ENCODE measurements around the gene RNF212. TPM values are rescaled to one million over a fixed set of nuclear protein-coding genes. Genes with fewer than 3 reads are reported as not detected.
A peak's percentile ranks its signal among the peaks of the same experiment; 100 is the strongest.

RNF212 gene
- total RNA-seq, 2 donors from 2014 or later: 2.1 to 2.6 TPM

DNA sequence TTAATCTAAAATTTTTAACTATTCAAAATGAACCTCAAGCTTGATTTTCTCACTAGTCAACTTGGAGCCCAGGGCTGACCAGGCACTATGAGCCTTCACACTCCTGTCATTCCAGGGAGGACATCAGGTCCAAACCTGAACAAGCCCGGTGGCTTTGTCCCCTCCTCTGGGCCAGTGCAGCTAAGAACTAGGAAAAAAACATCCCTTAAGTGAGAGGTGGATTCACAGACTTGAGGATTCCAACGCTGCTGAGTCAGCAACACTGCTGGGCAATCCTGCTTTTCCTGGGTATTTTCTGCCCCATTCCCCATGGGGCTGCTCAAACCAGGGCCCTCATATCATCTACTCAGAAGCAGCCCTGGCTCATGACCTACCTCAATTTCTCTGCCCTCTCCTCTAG, 4.0 kb downstream of the RNF212 start:
- Mint-ChIP-seq H3K4me1 (peaks cover 18% of the 10 kb centered on the region), H3K36me3 (ENCODE audit: low read depth) (peaks cover 8% of the 10 kb centered on the region), H3K27ac (peak overlapping the region; percentile 11), H3K4me3 (no peak overlapping the region), H3K27me3 (peaks cover 33% of the 10 kb centered on the region)
- H3K9me3 ChIP-seq (ENCODE audit: control insufficient read depth, low read length, poor library complexity, severe bottlenecking): no peaks in the 10 kb centered on the region
- DNase-seq (no peak), ATAC-seq (no peak)

DNA sequence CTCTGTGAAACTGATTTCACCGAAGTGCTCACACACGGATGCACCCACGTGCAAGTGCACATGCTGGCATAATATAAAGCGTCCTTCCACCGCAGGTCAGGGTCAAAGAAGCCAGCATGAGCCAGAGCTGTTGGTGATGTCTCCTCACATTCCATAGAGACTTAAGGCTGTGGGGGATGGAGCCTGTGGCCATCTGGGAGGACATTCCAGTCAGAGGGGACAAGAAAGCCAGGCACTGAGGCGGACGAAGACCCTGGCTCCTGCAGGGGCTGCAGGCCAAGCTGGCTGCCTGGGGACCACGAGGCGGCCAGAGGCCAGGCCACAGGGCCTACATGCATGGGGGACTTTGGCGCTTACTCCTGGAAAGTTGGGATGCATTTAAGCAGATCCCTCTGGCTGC, 7.7 kb downstream of the RNF212 start:
- H3K4me1 Mint-ChIP-seq: peaks cover 10% of the 10 kb centered on the region

DNA sequence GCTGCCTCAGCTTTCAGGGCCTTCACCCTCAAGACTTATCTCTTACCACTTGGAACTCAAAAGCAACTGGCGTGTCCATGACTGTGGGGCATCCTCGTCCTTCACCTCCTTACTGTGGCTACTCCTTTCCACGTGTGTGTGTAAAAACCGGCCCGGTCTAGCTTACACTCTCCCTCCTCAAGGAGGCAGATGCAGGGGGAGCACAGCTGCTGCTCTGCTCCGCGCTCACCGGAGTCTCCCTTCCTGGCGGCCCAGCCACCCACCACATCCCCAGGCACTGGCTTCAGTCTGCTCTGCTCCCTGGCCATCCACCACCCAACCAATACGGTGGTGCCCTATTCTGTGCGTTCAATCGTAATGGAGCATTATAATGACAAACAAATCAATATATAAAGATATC, 8.3 kb downstream of the RNF212 start:
- H3K9me3 ChIP-seq (ENCODE audit: control insufficient read depth, low read length, poor library complexity, severe bottlenecking): no peaks in the 10 kb centered on the region
- Mint-ChIP-seq H3K27ac (peak overlapping the region; percentile 32), H3K4me3 (no peak overlapping the region), H3K36me3 (ENCODE audit: low read depth) (peaks cover under 1% of the 10 kb centered on the region), H3K27me3 (peaks cover 24% of the 10 kb centered on the region), H3K4me1 (peaks cover 6% of the 10 kb centered on the region)
- DNase-seq: no peak
- ATAC-seq: no peak

More for the DNA sequence above, 7.7 kb downstream of the RNF212 start:
- ATAC-seq (no peak), DNase-seq (no peak)
- H3K36me3 Mint-ChIP-seq (ENCODE audit: low read depth): peaks cover 3% of the 10 kb centered on the region
- H3K4me3 Mint-ChIP-seq: no peak overlapping the region
- H3K27ac Mint-ChIP-seq: peak overlapping the region; percentile 32
- H3K9me3 ChIP-seq (ENCODE audit: control insufficient read depth, low read length, poor library complexity, severe bottlenecking): no peaks in the 10 kb centered on the region
- peaks cover 29% of the 10 kb centered on the region for H3K27me3 Mint-ChIP-seq

DNA sequence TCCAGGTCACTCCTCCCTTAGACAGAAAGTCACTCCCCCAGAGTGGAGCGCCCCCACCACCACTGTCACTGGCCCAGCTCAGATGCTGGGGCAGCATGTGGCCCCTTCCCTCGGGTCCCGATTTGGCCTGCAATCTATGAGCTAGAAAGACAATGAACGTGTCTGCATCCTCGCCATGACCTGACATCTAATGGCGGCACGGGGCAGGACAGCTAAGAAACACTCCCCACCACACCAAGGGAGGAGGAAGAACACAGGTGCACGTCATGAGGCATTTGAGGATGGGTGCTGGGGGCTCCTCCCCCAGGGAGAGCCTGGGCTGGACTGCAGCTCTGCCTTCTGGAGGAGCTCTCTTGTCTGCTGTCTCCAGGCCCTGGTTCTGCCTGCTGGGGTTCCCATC, 8.7 kb downstream of the RNF212 start:
- ATAC-seq: no peak
- Mint-ChIP-seq H3K4me3 (no peak overlapping the region), H3K4me1 (peaks cover 2% of the 10 kb centered on the region), H3K27me3 (peaks cover 19% of the 10 kb centered on the region), H3K27ac (no peak overlapping the region), H3K36me3 (ENCODE audit: low read depth) (no peaks in the 10 kb centered on the region)
- H3K9me3 ChIP-seq (ENCODE audit: control insufficient read depth, low read length, poor library complexity, severe bottlenecking): no peaks in the 10 kb centered on the region
- DNase-seq: no peak

DNA sequence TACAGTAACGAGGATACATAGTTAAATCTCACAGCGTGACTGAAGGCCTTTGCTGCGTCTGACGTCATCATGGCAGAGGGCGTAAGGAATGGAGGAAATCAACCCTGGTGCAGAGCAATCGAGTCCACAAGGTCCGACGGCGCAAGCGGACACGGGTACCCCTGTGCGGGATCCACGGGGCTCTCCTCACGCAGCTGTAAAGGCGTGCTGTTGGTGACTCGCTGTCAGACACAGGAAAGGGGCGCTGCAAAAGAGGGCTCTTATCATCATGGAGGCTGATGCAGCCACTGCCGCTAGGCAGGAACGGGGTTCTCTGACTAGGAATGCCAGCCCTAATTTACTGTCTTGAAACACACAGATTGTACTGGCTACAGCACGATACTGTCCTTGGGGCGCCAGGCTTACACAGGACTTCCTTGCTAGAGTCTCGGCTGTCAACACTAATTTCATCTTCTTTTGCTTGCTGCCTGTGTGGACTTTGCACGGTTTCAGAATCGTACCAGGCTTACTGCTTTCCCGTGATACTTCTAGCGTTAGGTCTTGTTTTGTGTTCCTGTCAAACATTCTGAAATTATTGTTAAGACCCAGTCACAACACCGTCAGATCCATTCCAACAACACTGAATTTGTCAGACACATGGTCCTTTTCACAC, 13.6 kb downstream of the RNF212 start:
- peaks cover 15% of the 10 kb centered on the region for H3K27me3 Mint-ChIP-seq
- H3K4me3 Mint-ChIP-seq: no peak overlapping the region
- no peaks in the 10 kb centered on the region for H3K36me3 Mint-ChIP-seq (ENCODE audit: low read depth)
- H3K9me3 ChIP-seq (ENCODE audit: control insufficient read depth, low read length, poor library complexity, severe bottlenecking): no peaks in the 10 kb centered on the region
- ATAC-seq (no peak), DNase-seq (no peak)
- H3K27ac Mint-ChIP-seq: no peak overlapping the region
- H3K4me1 Mint-ChIP-seq: no peaks in the 10 kb centered on the region

DNA sequence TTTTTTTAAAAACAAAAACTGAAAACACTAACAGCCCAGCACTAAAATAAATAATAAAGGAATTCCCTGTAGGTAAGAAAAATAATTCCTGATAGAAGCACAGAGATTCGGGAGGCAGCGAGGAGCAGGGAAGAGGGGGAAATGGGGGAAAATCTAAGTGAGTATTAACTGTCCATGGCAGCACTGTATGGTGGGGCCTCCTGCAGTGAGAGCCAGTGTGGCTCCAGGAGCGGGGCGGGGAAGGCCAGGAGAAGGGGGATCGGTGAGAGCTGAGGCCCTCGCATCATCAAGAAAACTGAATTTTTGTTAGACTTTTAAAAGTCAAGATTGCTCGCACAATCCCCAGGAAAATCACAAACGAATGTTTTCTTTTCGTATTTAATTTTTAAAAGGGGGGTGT, 14.1 kb downstream of the RNF212 start:
- no peak for ATAC-seq
- no peak for DNase-seq
- Mint-ChIP-seq H3K4me1 (no peaks in the 10 kb centered on the region), H3K27ac (no peak overlapping the region), H3K36me3 (ENCODE audit: low read depth) (no peaks in the 10 kb centered on the region), H3K27me3 (peaks cover 15% of the 10 kb centered on the region), H3K4me3 (no peak overlapping the region)
- H3K9me3 ChIP-seq (ENCODE audit: control insufficient read depth, low read length, poor library complexity, severe bottlenecking): no peaks in the 10 kb centered on the region

DNA sequence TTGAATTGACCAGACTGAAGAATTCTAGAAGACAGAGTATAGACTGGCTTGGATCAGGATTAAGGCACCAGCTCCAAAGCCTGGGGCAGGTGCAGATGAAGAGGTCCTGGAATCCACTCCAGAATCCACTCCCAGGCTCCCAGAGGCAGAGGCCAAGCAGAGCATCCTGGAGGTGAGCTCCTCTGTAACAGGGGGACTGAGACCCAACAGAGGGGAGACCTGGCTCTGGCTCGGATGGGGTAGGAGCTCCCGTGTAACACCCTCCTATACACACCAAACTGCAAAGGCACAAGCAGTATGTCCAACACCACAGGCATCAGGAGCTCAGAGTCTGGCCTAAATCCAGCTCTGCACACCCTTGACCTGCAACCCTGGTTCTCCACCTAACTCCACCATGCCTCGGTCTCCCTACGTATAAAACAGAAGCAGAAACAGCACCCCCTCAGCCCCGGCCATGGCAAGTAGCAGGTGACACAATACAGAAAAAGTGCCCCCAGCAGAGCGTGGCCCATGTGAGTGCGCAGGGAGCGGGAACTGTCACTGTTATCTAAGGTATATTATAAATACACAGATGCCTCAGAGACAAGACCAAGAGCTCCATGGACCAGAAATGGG, 14.9 kb downstream of the RNF212 start:
- no peak overlapping the region for H3K4me3 Mint-ChIP-seq
- no peaks in the 10 kb centered on the region for H3K36me3 Mint-ChIP-seq (ENCODE audit: low read depth)
- H3K27me3 Mint-ChIP-seq: peaks cover 15% of the 10 kb centered on the region
- no peak overlapping the region for H3K27ac Mint-ChIP-seq
- no peaks in the 10 kb centered on the region for H3K9me3 ChIP-seq (ENCODE audit: control insufficient read depth, low read length, poor library complexity, severe bottlenecking)
- no peak for DNase-seq
- H3K4me1 Mint-ChIP-seq: no peaks in the 10 kb centered on the region
- ATAC-seq: no peak

DNA sequence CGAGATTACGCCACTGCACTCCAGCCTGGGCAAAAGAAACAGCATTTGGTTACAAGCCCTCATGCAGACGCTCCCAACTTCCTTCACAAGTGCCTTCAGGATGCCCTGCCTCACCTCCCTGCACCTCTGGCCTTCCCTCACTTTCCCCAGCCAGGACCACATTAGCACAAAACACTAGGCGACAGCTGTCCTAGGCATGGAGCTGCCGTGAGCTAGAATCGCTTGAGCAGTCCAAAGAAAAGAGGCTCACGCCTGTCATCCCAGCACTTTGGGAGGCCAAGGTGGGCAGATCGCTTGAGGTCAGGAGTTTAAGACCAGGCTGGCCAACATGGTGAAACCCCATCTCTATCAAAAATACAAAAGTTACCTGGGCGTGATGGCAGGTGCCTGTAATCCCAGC, 15.8 kb downstream of the RNF212 start:
- peaks cover 18% of the 10 kb centered on the region for H3K27me3 Mint-ChIP-seq
- H3K4me3 Mint-ChIP-seq: no peak overlapping the region
- H3K9me3 ChIP-seq (ENCODE audit: control insufficient read depth, low read length, poor library complexity, severe bottlenecking): no peaks in the 10 kb centered on the region
- no peak overlapping the region for H3K27ac Mint-ChIP-seq
- no peaks in the 10 kb centered on the region for H3K36me3 Mint-ChIP-seq (ENCODE audit: low read depth)
- DNase-seq: no peak
- ATAC-seq: no peak
- H3K4me1 Mint-ChIP-seq: no peaks in the 10 kb centered on the region

DNA sequence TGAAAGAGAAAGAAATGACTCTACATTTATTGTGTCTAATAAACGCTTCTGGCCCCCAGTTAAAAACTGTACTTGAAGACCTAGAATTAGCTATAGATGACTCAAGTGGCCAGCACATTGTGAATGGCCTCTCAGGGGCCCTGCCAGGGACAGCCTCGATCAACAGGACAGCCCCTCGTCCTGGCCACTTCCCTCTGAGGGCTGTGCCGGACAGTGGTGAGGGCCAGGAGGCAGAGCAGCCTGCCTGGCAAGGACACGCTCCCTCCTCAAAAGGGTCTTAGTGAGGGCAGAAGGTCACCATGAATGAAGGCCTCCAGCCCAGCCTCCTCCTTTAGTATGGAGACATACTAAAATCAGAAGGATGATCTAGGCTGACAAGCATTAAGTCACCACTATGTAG, 16.5 kb downstream of the RNF212 start:
- ATAC-seq (no peak), DNase-seq (no peak)
- H3K36me3 Mint-ChIP-seq (ENCODE audit: low read depth): no peaks in the 10 kb centered on the region
- H3K4me1 Mint-ChIP-seq: no peaks in the 10 kb centered on the region
- H3K9me3 ChIP-seq (ENCODE audit: control insufficient read depth, low read length, poor library complexity, severe bottlenecking): no peaks in the 10 kb centered on the region
- H3K4me3 Mint-ChIP-seq: no peak overlapping the region
- no peak overlapping the region for H3K27ac Mint-ChIP-seq
- peaks cover 20% of the 10 kb centered on the region for H3K27me3 Mint-ChIP-seq

DNA sequence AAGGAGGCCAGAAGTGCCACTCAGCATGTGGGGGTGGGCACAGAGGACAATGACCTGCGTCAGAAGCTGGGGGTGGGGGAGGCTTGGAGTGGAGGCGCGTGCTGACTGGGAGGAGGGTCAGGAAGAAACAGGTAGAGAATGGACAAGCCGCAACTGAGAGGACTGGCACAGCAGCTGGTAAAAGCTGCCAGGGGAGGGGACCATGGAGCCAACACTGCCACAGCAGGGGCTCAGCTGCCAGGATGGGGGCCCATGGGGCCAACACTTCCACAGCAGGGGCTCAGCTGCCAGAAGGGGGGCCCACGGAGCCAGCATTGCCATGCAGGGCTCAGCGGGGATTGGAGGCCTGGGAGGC, 19.1 kb downstream of the RNF212 start:
- no peaks in the 10 kb centered on the region for H3K4me1 Mint-ChIP-seq
- H3K27ac Mint-ChIP-seq: no peak overlapping the region
- no peak for DNase-seq
- peaks cover 9% of the 10 kb centered on the region for H3K27me3 Mint-ChIP-seq
- no peak overlapping the region for H3K4me3 Mint-ChIP-seq
- no peaks in the 10 kb centered on the region for H3K36me3 Mint-ChIP-seq (ENCODE audit: low read depth)
- ATAC-seq: no peak
- H3K9me3 ChIP-seq (ENCODE audit: control insufficient read depth, low read length, poor library complexity, severe bottlenecking): no peaks in the 10 kb centered on the region

DNA sequence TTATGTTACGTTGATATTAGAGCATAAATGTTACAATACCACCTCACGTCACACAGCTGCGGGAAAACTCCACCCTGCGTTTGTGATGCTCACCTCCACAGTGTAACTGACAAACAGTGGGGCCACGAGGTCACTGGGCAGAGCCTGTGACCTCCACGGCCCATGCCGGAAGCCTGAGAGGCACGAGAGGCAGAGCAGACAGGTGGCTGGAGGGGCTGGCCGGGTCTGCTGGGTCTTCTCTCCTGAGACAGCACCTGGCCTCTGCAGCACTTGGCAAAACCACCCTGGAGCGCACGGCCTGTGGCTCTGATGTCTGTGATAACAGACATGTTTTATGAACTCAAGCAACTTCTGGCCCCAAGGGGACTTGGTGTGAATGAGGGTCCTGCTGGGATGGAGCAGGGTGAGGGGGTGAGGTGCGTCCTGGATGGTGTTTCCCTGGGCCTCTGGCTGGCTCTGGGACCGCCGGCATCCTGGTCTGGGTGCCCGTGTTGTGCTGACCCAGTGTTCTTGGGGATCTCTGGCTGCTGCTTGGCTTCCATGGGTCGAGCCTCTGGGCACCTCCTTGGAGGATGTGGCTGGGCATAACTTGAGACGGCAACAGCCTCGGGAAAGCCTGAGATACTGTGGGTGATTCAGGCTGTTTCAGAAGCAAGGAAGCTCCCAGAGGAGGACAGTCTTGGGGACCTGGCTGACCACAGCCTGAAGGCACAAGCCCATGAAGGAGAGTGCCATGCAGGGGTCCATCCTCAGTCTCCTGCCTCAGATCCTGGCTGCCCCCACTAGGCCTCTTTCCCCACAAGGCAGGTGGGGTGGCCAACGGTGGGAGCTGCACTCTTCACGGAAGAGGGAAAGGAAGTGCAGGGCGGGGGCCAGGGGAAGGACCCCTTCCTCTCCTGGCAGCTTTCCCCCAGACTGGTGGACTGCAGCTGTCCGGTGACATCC, 19.7 kb downstream of the RNF212 start:
- Mint-ChIP-seq H3K36me3 (ENCODE audit: low read depth) (no peaks in the 10 kb centered on the region), H3K27me3 (peaks cover 9% of the 10 kb centered on the region), H3K27ac (no peak overlapping the region), H3K4me1 (no peaks in the 10 kb centered on the region), H3K4me3 (no peak overlapping the region)
- DNase-seq (no peak), ATAC-seq (no peak)
- peaks cover 3% of the 10 kb centered on the region for H3K9me3 ChIP-seq (ENCODE audit: control insufficient read depth, low read length, poor library complexity, severe bottlenecking)

DNA sequence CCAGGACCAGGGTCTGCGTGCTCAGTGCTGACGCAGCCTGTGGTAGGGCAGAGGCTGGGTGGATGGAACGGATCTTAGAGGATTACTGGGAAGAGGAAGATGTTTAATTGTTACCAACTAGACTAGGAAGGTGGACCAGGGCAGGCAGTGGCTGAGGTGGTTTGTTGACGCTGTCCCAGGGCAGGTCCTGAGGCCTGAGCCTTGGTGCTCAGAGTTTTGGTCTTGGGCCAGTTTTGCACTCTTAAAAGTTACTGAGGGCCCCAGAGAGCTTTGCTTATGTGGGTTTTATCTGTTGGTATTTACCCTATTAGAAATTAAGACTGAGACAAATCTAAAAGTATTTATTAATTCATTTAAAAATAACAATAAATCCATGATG, 20.4 kb downstream of the RNF212 start:
- ATAC-seq (no peak), DNase-seq (no peak)
- no peak overlapping the region for H3K27ac Mint-ChIP-seq
- peaks cover 9% of the 10 kb centered on the region for H3K27me3 Mint-ChIP-seq
- no peaks in the 10 kb centered on the region for H3K4me1 Mint-ChIP-seq
- H3K4me3 Mint-ChIP-seq: no peak overlapping the region
- H3K36me3 Mint-ChIP-seq (ENCODE audit: low read depth): no peaks in the 10 kb centered on the region
- peaks cover 3% of the 10 kb centered on the region for H3K9me3 ChIP-seq (ENCODE audit: control insufficient read depth, low read length, poor library complexity, severe bottlenecking)

DNA sequence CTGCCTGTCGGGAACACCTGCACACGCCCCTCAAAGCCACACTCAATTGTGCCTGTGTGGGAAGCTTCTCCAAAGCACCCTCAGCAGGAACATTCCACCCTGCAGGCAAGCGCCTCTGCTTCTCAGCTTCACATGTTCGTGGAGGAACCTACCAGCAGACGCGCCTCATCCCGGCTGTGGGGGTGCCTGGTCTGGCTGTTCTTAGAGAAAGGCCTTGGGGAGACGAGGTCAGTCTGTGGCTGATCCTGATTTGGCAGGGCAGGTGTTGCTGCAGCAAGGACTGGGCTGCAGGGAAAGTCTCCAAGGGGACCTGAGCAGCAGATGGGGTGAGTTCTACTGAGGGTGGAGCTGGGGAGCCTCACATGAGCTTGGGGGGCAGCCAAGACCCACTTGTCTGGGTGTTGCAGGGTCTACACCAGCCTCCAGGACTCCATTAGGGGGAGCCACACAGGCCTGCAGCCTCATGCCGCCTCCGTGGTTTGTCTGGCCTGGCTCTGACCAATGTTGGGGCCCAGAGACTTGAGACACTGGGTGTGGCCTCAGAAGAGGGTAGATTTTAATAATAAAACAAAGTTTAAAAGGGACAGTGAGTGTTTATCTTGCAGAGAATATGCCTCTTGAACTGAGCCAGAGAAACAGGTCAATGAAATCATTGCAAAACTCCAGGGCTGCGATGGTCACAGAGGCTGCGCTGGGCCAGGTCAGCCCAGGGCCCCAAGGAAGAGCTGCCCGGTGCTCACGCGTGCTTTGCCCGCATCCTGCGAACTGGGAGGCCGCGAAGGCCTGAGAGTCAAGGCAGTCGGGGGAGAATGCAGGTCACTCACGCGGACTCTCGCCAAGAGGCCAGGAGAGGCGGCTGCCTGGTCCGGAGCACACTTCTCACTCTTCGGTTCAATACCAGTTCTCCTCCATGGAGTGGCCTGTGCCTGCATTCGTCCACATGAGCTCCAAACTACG, 21.1 kb downstream of the RNF212 start:
- no peaks in the 10 kb centered on the region for H3K36me3 Mint-ChIP-seq (ENCODE audit: low read depth)
- H3K9me3 ChIP-seq (ENCODE audit: control insufficient read depth, low read length, poor library complexity, severe bottlenecking): peaks cover 3% of the 10 kb centered on the region
- no peak for DNase-seq
- no peak overlapping the region for H3K4me3 Mint-ChIP-seq
- peaks cover 5% of the 10 kb centered on the region for H3K27me3 Mint-ChIP-seq
- no peaks in the 10 kb centered on the region for H3K4me1 Mint-ChIP-seq
- H3K27ac Mint-ChIP-seq: no peak overlapping the region
- ATAC-seq: no peak
